A673 (cell line): Measurements from ENCODE around the gene ERGIC2. TPM values are rescaled to one million over a fixed set of nuclear protein-coding genes. Genes with fewer than 3 reads are reported as not detected.

Experiments
- BruUV-seq: library from RNA; stranded (reverse); fragments of 400-500 nt; replicated peaks from 2 replicates; lab custom pipeline; 2021; lab: Mats Ljungman, UMichigan
- CTCF ChIA-PET: fragments of 300-600 bp; sonication (Branson Sonifier 250); formaldehyde crosslinking; loops from one replicate; lab custom pipeline; 2022; ENCODE audit warnings: antibody characterized with exemption; lab: Charles Lee
- POLR2A ChIA-PET: fragments of 300-600 bp; sonication (Branson Sonifier 250); formaldehyde crosslinking; loops from one replicate; lab custom pipeline; 2022; ENCODE audit warnings: antibody characterized with exemption; ENCODE audit not compliant: low non-redundant PET; lab: Charles Lee
- DNase-seq: peaks from one replicate; pipeline ENCODE4 v3.0.0-alpha.2; 2015; ENCODE audit warnings: low spot score
- H3K27ac ChIP-seq: fragments of 200-600 bp; sonication (generic); 2 replicates; pipeline ENCODE4 v1.5.1; 2016; ENCODE audit warnings: mixed run types, low read depth, mild to moderate bottlenecking, mixed read lengths, antibody characterized with exemption, low read length; ENCODE audit not compliant: poor library complexity, severe bottlenecking
- H3K27me3 ChIP-seq: fragments of 200-600 bp; sonication (generic); replicated peaks from 2 replicates; pipeline ENCODE4 v1.6.1; 2017; ENCODE audit warnings: mixed run types, low read depth, mild to moderate bottlenecking, mixed read lengths, antibody characterized with exemption, low read length; ENCODE audit not compliant: insufficient read depth, poor library complexity
- H3K36me3 ChIP-seq: fragments of 200-600 bp; sonication (generic); 2 replicates; pipeline ENCODE4 v1.6.1; 2016; ENCODE audit warnings: mixed run types, mild to moderate bottlenecking, mixed read lengths, antibody characterized with exemption, low read length; ENCODE audit not compliant: insufficient read depth, poor library complexity, severe bottlenecking
- H3K4me1 ChIP-seq: fragments of 200-600 bp; sonication (generic); 2 replicates; pipeline ENCODE4 v1.6.1; 2017; ENCODE audit warnings: mixed run types, mild to moderate bottlenecking, mixed read lengths, antibody characterized with exemption, low read length; ENCODE audit not compliant: insufficient read depth, poor library complexity, severe bottlenecking
- H3K4me3 ChIP-seq: fragments of 200-600 bp; sonication (generic); 2 replicates; pipeline ENCODE4 v1.5.1; 2016; ENCODE audit warnings: low read depth, mixed run types, mild to moderate bottlenecking, mixed read lengths, low read length; ENCODE audit not compliant: poor library complexity, severe bottlenecking
- H3K9me3 ChIP-seq: fragments of 200-600 bp; sonication (generic); 2 replicates; pipeline ENCODE4 v1.6.1; 2016; ENCODE audit warnings: mixed run types, low read depth, mild to moderate bottlenecking, mixed read lengths, antibody characterized with exemption, low read length; ENCODE audit not compliant: poor library complexity, severe bottlenecking
- CTCF ChIP-seq: fragments of 300-800, 200-600 bp; sonication (generic); conservative IDR thresholded peaks from 2 replicates; pipeline ENCODE4 v1.5.1; 2017; ENCODE audit warnings: low read depth, mild to moderate bottlenecking, antibody characterized with exemption, low read length, moderate library complexity, mixed read lengths
- EZH2 ChIP-seq: fragments of 200-600 bp; sonication (generic); IDR thresholded peaks from 2 replicates; pipeline ENCODE4 v1.6.1; 2017; ENCODE audit warnings: borderline replicate concordance, low read depth, mild to moderate bottlenecking, mixed read lengths, antibody characterized with exemption, low read length; ENCODE audit not compliant: poor library complexity, severe bottlenecking
- intact Hi-C: fragments of 100-400 bp; cut with micrococcal nuclease; formaldehyde crosslinking; loops from one replicate; pipeline ENCODE4 v1.10.0; 2022; ENCODE audit not compliant: unreplicated experiment
- total RNA-seq: library from RNA; stranded (reverse); gene quantifications from 2 replicates; pipeline ENCODE4 v1.2.3, GENCODE V29; 2021

The ERGIC2 gene
- total RNA-seq, 1 experiment from 2014 or later, result 89.1 TPM

- POLR2A ChIA-PET, result no interaction called here
- H3K36me3 ChIP-seq, result peaks cover 5% of the 10 kb centered on the region
- H3K4me3 ChIP-seq, result no peak overlapping the region
- DNase-seq, result no peak
- H3K27me3 ChIP-seq, result no peaks in the 10 kb centered on the region
- intact Hi-C loops, result no loop called here
- TF ChIP-seq CTCF (no peak), EZH2 (no peak)
- H3K4me1 ChIP-seq, result no peaks in the 10 kb centered on the region
- CTCF ChIA-PET, result interaction anchor here (0.6 kb wide), 1 partner anchor 1498 kb away, joined by 10 read pairs; no protein-coding TSS in a partner anchor
- no peak overlapping the region for H3K27ac ChIP-seq
- BruUV-seq, result no TSS peak
- no peaks in the 10 kb centered on the region for H3K9me3 ChIP-seq
Measured at GRCh38 chr12:29346769-29347421, 34.1 kb downstream of the ERGIC2 start.

- BruUV-seq, result no TSS peak
- H3K4me1 ChIP-seq, result no peaks in the 10 kb centered on the region
- TF ChIP-seq CTCF (no peak), EZH2 (no peak)
- H3K27me3 ChIP-seq, result no peaks in the 10 kb centered on the region
- ChIA-PET CTCF (no interaction called here), POLR2A (no interaction called here)
- intact Hi-C loops, result no loop called here
- no peaks in the 10 kb centered on the region for H3K9me3 ChIP-seq
- H3K27ac ChIP-seq, result no peak overlapping the region
- no peak overlapping the region for H3K4me3 ChIP-seq
- H3K36me3 ChIP-seq, result peaks cover 18% of the 10 kb centered on the region
- no peak for DNase-seq
Measured at GRCh38 chr12:29343022-29343799, 37.8 kb downstream of the ERGIC2 start.

- TF ChIP-seq CTCF (no peak), EZH2 (no peak)
- no peaks in the 10 kb centered on the region for H3K9me3 ChIP-seq
- H3K36me3 ChIP-seq, result peaks cover 13% of the 10 kb centered on the region
- intact Hi-C loops, result no loop called here
- POLR2A ChIA-PET, result no interaction called here
- CTCF ChIA-PET, result interaction anchor here (0.6 kb wide), 1 partner anchor 19 kb away, joined by 3 read pairs; no protein-coding TSS in a partner anchor
- H3K27me3 ChIP-seq, result no peaks in the 10 kb centered on the region
- no TSS peak for BruUV-seq
- H3K27ac ChIP-seq, result no peak overlapping the region
- no peak overlapping the region for H3K4me3 ChIP-seq
- no peaks in the 10 kb centered on the region for H3K4me1 ChIP-seq
- DNase-seq, result no peak
Measured at GRCh38 chr12:29337325-29337724, 43.6 kb downstream of the ERGIC2 start.
